ENCODE data around the gene SVIL.
"Not testable (repeated sequence)": the region's sequence is repeated elsewhere in the genome, so short reads cannot be mapped to it uniquely, and the experiment has no call there.

SVIL gene

GRCh38 chr10:29454250-29454649 is 180.5 kb downstream of the SVIL start:
- H3K4me3 ChIP-seq (ENCODE audit: low read length): no peak overlapping the region
- TF ChIP-seq CTCF (conservative IDR thresholded peaks at IDR 0.05; ENCODE audit: low read length): no peak
- no peak for DNase-seq (ENCODE audit: low read depth)

- no peak for DNase-seq (ENCODE audit: low read depth)
- no peak for TF ChIP-seq CTCF (conservative IDR thresholded peaks at IDR 0.05; ENCODE audit: low read length)
- no peak overlapping the region for H3K4me3 ChIP-seq (ENCODE audit: low read length)
Observed at GRCh38 chr10:29452546-29452945, 182.2 kb downstream of the SVIL start.

- H3K4me3 ChIP-seq (ENCODE audit: low read length): no peak overlapping the region
- DNase-seq (ENCODE audit: low read depth): no peak
- TF ChIP-seq CTCF (conservative IDR thresholded peaks at IDR 0.05; ENCODE audit: low read length): no peak
Observed at GRCh38 chr10:29451946-29452345, 182.8 kb downstream of the SVIL start.

GRCh38 chr10:29450405-29450804 is 184.4 kb downstream of the SVIL start:
- H3K4me3 ChIP-seq (ENCODE audit: low read length): no peak overlapping the region
- TF ChIP-seq CTCF (conservative IDR thresholded peaks at IDR 0.05; ENCODE audit: low read length): no peak
- no peak for DNase-seq (ENCODE audit: low read depth)

- TF ChIP-seq CTCF (conservative IDR thresholded peaks at IDR 0.05; ENCODE audit: low read length): peak; percentile 70
- DNase-seq (ENCODE audit: low read depth): peak; percentile 57
- not testable (repeated sequence) for H3K4me3 ChIP-seq (ENCODE audit: low read length)
Observed at GRCh38 chr10:29448756-29449592, 185.8 kb downstream of the SVIL start.

- no peak overlapping the region for H3K4me3 ChIP-seq (ENCODE audit: low read length)
- TF ChIP-seq CTCF (conservative IDR thresholded peaks at IDR 0.05; ENCODE audit: low read length): no peak
Observed at GRCh38 chr10:29448125-29448524, 186.6 kb downstream of the SVIL start.

GRCh38 chr10:29446327-29446726 is 188.4 kb downstream of the SVIL start:
- peak; percentile 41 for DNase-seq (ENCODE audit: low read depth)
- TF ChIP-seq CTCF (conservative IDR thresholded peaks at IDR 0.05; ENCODE audit: low read length): no peak
- no peak overlapping the region for H3K4me3 ChIP-seq (ENCODE audit: low read length)

More at GRCh38 chr10:29448125-29448524, 186.6 kb downstream of the SVIL start:
- no peak for DNase-seq (ENCODE audit: low read depth)

Measured in AG10803 (cell line).